Natural killer cell (primary cell): ENCODE results near the gene POU4F3. TPM values are rescaled to one million over a fixed set of nuclear protein-coding genes. Genes with fewer than 3 reads are reported as not detected.

ENCODE experiments used
- ATAC-seq, 3 donors: fragments of 150-1000 bp in 2 of 3; fragments of 200-7000 bp in 1 of 3; cut with Tn5 transposase; 1 replicate in 1 of 3; 2 replicates in 2 of 3; pipeline ENCODE4 v1.10.0; 2021; ENCODE audit warnings: mild to moderate bottlenecking in 2 of 3, moderate library complexity in 2 of 3
- DNase-seq, 2 donors: peaks; one replicate each; pipeline versions ENCODE4 v3.0.0 to v3.0.0-alpha.2; 2013 to 2021; ENCODE audit warnings: mixed read lengths in 1 of 2
- H3K27ac ChIP-seq: one replicate; pipeline ENCODE4 v1.5.1; 2013; ENCODE audit warnings: mild to moderate bottlenecking, low read length
- H3K27me3 ChIP-seq: one replicate; pipeline ENCODE4 v1.6.1; 2013; ENCODE audit warnings: low read length; ENCODE audit not compliant: control insufficient read depth, insufficient read depth
- H3K36me3 ChIP-seq: one replicate; pipeline ENCODE4 v1.6.1; 2013; ENCODE audit warnings: low read length; ENCODE audit not compliant: control insufficient read depth, insufficient read depth
- H3K4me1 ChIP-seq: one replicate; pipeline ENCODE4 v1.6.1; 2013; ENCODE audit warnings: low read length; ENCODE audit not compliant: control insufficient read depth, insufficient read depth
- H3K4me3 ChIP-seq: one replicate; pipeline ENCODE4 v1.5.1; 2013; ENCODE audit warnings: low read length
- H3K9me3 ChIP-seq: one replicate; pipeline ENCODE4 v1.6.1; 2013; ENCODE audit warnings: low read length; ENCODE audit not compliant: control insufficient read depth, insufficient read depth
- H3K27ac Mint-ChIP-seq, 2 donors: one replicate each; pipeline ENCODE4 v1.8.0; 2022; ENCODE audit warnings: mild to moderate bottlenecking in 2 of 2, mixed read lengths in 2 of 2, moderate library complexity in 1 of 2
- H3K27me3 Mint-ChIP-seq, 2 donors: one replicate each; pipeline ENCODE4 v1.8.0; 2022; ENCODE audit warnings: low read depth in 2 of 2, mixed read lengths in 2 of 2
- H3K36me3 Mint-ChIP-seq: one replicate; pipeline ENCODE4 v1.8.0; 2022; ENCODE audit warnings: mixed read lengths
- H3K4me1 Mint-ChIP-seq, 2 donors: one replicate each; pipeline ENCODE4 v1.8.0; 2022; ENCODE audit warnings: mixed read lengths in 2 of 2
- H3K4me3 Mint-ChIP-seq: one replicate; pipeline ENCODE4 v1.8.0; 2022; ENCODE audit warnings: mild to moderate bottlenecking, moderate library complexity, mixed read lengths
- H3K9me3 Mint-ChIP-seq, 2 donors: one replicate each; pipeline ENCODE4 v1.8.0; 2022; ENCODE audit warnings: mixed read lengths in 2 of 2
- WGBS: methylation state at CpG from one replicate; pipeline ENCODE4 v1.1.7; 2013; ENCODE audit warnings: missing lambda C conversion rate; ENCODE audit not compliant: insufficient coverage; 5-methylcytosine and 5-hydroxymethylcytosine counted together
- intact Hi-C: fragments of 100-400 bp; cut with micrococcal nuclease; formaldehyde crosslinking; loops from one replicate; pipeline ENCODE4 v1.14.2; 2022
- total RNA-seq, 4 donors: library from RNA; stranded (reverse); fragments of 120-200 nt in 1 of 4; gene quantifications; one replicate each; pipeline versions ENCODE4 v1.2.3 to v1.2.4, GENCODE V29; 2013 to 2022
- TF ChIP-seq, protein P1 (sequence below): fragments of 200-600 bp; IDR thresholded peaks from one replicate; pipeline ENCODE4 v1.8.0; 2022; ENCODE audit warnings: antibody characterized with exemption

POU4F3 gene
- total RNA-seq, 3 donors from 2014 or later (not counting 1 experiment from before 2014, with no cell fraction given): 0.16 TPM; not detected in 2

GRCh38 chr5:146388386-146388785 lies 49.7 kb downstream of the POU4F3 start:
- H3K27me3 ChIP-seq: no peaks in the 10 kb centered on the region
- TF ChIP-seq, protein P1, sequence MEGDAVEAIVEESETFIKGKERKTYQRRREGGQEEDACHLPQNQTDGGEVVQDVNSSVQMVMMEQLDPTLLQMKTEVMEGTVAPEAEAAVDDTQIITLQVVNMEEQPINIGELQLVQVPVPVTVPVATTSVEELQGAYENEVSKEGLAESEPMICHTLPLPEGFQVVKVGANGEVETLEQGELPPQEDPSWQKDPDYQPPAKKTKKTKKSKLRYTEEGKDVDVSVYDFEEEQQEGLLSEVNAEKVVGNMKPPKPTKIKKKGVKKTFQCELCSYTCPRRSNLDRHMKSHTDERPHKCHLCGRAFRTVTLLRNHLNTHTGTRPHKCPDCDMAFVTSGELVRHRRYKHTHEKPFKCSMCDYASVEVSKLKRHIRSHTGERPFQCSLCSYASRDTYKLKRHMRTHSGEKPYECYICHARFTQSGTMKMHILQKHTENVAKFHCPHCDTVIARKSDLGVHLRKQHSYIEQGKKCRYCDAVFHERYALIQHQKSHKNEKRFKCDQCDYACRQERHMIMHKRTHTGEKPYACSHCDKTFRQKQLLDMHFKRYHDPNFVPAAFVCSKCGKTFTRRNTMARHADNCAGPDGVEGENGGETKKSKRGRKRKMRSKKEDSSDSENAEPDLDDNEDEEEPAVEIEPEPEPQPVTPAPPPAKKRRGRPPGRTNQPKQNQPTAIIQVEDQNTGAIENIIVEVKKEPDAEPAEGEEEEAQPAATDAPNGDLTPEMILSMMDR: no peak
- no peak overlapping the region for H3K27ac Mint-ChIP-seq
- no peak overlapping the region for H3K27ac ChIP-seq
- no peaks in the 10 kb centered on the region for H3K36me3 Mint-ChIP-seq
- ATAC-seq (no peak), DNase-seq (no peak)
- H3K36me3 ChIP-seq: no peaks in the 10 kb centered on the region
- no peaks in the 10 kb centered on the region for H3K4me1 ChIP-seq
- H3K4me1 Mint-ChIP-seq: no peaks in the 10 kb centered on the region
- no peak overlapping the region for H3K4me3 ChIP-seq
- H3K9me3 Mint-ChIP-seq: no peaks in the 10 kb centered on the region
- intact Hi-C loops: no loop called here
- WGBS: 82% methylated on average over 2 of the region's 2 CpGs
- H3K27me3 Mint-ChIP-seq: no peaks in the 10 kb centered on the region
- H3K9me3 ChIP-seq: no peaks in the 10 kb centered on the region
- no peak overlapping the region for H3K4me3 Mint-ChIP-seq

GRCh38 chr5:146390469-146390868 lies 51.8 kb downstream of the POU4F3 start:
- Histone ChIP-seq H3K4me3 (no peak overlapping the region), H3K36me3 (no peaks in the 10 kb centered on the region), H3K27me3 (no peaks in the 10 kb centered on the region), H3K27ac (no peak overlapping the region), H3K9me3 (no peaks in the 10 kb centered on the region), H3K4me1 (no peaks in the 10 kb centered on the region)
- no peak overlapping the region for H3K27ac Mint-ChIP-seq
- H3K4me1 Mint-ChIP-seq: no peaks in the 10 kb centered on the region
- intact Hi-C loops: no loop called here
- H3K9me3 Mint-ChIP-seq: no peaks in the 10 kb centered on the region
- H3K27me3 Mint-ChIP-seq: peaks cover 6 to 9% of the 10 kb centered on the region in 2 donors
- no peak for ATAC-seq
- H3K4me3 Mint-ChIP-seq: no peak overlapping the region
- TF ChIP-seq, protein P1: no peak
- WGBS: 72% methylated on average over 2 of the region's 2 CpGs
- no peak for DNase-seq
- no peaks in the 10 kb centered on the region for H3K36me3 Mint-ChIP-seq

Other genes with a start within 250 kb of the POU4F3 start
- gene PLAC8L1, start 233.3 kb upstream of the POU4F3 start, total RNA-seq: under 1 TPM in 1 of 3 donors, not detected in 2; 0.45 TPM
- 10 to 100 TPM; 50.5 to 83.9 (median 56.9) TPM for gene LARS1, start 156.2 kb upstream of the POU4F3 start, total RNA-seq
- gene RBM27, start 135.2 kb upstream of the POU4F3 start, total RNA-seq: 10 to 100 TPM; 24.3 to 30.4 (median 26.2) TPM
- gene TCERG1, start 108.5 kb downstream of the POU4F3 start, total RNA-seq: 10 to 100 TPM; 77.5 to 97.0 (median 96.1) TPM
- gene GPR151, start 177.4 kb downstream of the POU4F3 start, total RNA-seq: not detected